ENCODE data around the gene MRC2.

Gene MRC2

DNA sequence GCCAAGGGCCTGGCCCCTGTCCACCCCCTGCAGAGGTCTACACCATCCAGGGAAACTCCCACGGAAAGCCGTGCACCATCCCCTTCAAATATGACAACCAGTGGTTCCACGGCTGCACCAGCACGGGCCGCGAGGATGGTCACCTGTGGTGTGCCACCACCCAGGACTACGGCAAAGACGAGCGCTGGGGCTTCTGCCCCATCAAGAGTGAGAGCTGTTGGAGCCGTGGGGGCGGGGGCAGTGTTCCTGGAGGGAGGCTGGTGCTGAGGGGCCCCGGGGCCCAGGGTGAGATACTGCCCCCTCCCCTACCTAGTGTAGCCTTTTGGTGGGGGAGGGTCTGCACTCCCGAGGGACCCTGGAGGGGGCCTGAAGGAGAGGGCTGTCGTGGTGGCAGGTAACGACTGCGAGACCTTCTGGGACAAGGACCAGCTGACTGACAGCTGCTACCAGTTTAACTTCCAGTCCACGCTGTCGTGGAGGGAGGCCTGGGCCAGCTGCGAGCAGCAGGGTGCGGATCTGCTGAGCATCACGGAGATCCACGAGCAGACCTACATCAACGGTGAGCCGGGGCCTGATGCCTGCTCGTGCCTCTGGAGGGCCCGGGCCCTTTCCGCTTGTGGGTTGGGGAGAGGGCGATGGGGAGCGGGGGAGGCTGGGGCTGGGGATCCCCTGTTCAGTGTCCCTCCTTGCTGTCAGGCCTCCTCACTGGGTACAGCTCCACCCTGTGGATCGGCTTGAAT, 38.8 kb downstream of the MRC2 start:
- Mint-ChIP-seq H3K4me3 (no peak overlapping the region), H3K36me3 (ENCODE audit: insufficient read depth) (no peaks in the 10 kb centered on the region), H3K27me3 (peaks cover 4 to 8% of the 10 kb centered on the region in 2 donors), H3K27ac (no peak overlapping the region), H3K9me3 (no peaks in the 10 kb centered on the region), H3K4me1 (ENCODE audit: low read depth in 2 of 2) (no peaks in the 10 kb centered on the region)
- DNase-seq (no peak), ATAC-seq (replicated peaks) (no peak)

DNA sequence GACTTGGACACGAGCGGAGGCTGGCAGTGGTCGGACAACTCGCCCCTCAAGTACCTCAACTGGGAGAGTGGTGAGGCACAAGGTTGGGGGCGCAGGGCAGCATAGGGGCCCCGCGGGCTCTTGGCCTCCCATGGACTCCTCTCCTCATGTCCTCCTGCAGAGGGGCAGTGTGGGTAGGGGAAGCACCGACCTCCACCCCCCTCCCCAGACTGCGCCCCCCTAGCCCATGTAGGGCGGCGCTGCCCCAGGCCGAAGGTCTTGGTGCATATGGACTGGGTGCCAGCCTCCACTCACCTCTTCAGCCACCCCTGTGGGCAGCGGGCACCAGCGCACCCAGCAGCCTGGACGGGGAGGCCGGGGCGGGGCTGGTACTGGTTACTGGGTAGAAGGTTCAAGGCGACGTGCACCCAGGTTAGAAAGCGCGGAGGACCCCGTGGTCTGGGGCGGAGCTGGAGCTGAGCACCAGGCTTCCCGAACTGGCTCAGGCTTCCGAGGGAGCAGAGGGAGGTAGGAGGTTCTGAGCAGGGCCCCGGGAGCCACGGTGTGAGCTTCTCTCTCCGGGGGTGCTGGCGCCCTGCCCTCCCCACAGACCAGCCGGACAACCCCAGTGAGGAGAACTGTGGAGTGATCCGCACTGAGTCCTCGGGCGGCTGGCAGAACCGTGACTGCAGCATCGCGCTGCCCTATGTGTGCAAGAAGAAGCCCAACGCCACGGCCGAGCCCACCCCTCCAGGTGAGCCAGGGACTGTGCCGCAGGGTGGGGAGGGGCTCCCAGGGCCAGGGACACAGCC, 39.5 kb downstream of the MRC2 start:
- H3K9me3 Mint-ChIP-seq = no peaks in the 10 kb centered on the region
- DNase-seq (no peak), ATAC-seq (replicated peaks) (no peak)

DNA sequence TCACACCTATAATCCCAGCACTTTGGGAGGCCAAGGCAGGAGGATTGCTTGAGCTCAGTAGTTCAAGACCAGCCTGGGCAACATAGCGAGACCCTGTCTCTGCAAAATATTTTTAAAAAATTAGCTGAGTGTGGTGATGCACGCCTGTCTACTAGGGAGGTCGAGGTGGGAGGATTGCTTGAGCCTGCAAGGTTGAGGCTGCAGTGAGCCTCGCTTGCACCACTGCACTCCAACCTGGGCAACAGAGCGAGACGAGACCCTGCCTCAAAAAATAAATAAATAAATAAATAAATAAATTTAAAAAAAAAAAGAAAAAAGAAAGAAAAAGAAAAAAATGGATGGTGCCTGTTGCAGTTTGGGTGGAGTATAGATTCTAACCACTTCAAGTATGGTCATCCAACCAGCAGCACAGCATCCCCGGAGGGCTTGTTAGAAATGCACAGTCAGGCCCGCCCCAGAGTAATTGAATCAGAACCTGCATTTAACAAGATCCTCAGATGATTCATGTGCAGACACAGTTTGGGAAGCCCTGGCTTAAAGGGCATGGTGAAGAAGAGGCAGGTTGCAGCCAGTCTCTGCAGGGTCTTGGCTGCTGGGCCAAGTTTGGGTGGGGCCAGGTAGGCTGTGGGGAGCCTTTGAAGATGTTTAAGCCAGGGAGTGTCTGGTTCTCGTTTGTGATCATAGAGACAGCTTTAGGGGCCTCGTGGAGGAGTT, 40.8 kb downstream of the MRC2 start:
- H3K27ac Mint-ChIP-seq = no peak overlapping the region
- ATAC-seq (replicated peaks) = no peak
- no peaks in the 10 kb centered on the region for H3K9me3 Mint-ChIP-seq
- H3K36me3 Mint-ChIP-seq (ENCODE audit: insufficient read depth) = no peaks in the 10 kb centered on the region
- peaks cover 4 to 5% of the 10 kb centered on the region in 2 donors for H3K27me3 Mint-ChIP-seq
- H3K4me3 Mint-ChIP-seq = no peak overlapping the region
- no peak for DNase-seq
- peaks cover 0 to 4% of the 10 kb centered on the region in 2 donors for H3K4me1 Mint-ChIP-seq (ENCODE audit: low read depth in 2 of 2)

More for the DNA sequence above, 39.5 kb downstream of the MRC2 start:
- no peak overlapping the region for H3K4me3 Mint-ChIP-seq
- peaks cover 4 to 8% of the 10 kb centered on the region in 2 donors for H3K27me3 Mint-ChIP-seq
- no peak overlapping the region for H3K27ac Mint-ChIP-seq
- no peaks in the 10 kb centered on the region for H3K4me1 Mint-ChIP-seq (ENCODE audit: low read depth in 2 of 2)
- H3K36me3 Mint-ChIP-seq (ENCODE audit: insufficient read depth) = no peaks in the 10 kb centered on the region

DNA sequence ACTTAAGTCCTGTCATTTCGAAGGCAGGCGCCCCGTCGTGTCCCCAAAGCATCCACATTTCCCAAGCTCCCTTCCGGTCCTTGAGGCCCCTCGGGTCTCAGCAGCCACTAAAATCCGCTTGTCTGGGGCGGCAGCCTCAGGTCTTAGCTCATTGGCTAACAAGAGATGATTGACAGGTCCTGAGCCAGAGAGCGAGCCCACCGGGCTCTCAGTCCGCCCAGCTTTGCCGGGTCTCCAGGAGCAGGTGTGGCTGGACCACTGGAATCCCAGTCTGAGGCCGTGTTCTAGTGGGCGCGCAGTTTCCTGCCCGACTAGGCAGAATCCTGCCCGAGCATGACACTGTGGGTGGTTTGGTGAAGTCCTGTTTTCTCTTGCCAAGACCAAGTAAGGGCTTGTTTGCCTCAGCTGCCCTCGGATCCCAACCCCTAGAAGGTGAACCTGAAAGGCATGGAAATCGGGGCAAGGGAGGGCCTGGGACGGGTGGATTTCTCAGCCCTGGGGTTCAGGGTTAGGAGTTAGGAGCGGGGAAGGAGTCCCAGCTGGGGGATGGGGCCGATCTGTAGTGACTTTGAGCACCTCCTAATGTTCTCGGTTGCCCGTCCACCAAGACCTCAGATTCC, 42.8 kb downstream of the MRC2 start:
- Mint-ChIP-seq H3K27me3 (no peaks in the 10 kb centered on the region), H3K4me3 (no peak overlapping the region), H3K36me3 (ENCODE audit: insufficient read depth) (no peaks in the 10 kb centered on the region), H3K9me3 (no peaks in the 10 kb centered on the region), H3K27ac (no peak overlapping the region), H3K4me1 (ENCODE audit: low read depth in 2 of 2) (peaks cover 0 to 4% of the 10 kb centered on the region in 2 donors)
- ATAC-seq (replicated peaks) = no peak
- no peak for DNase-seq

DNA sequence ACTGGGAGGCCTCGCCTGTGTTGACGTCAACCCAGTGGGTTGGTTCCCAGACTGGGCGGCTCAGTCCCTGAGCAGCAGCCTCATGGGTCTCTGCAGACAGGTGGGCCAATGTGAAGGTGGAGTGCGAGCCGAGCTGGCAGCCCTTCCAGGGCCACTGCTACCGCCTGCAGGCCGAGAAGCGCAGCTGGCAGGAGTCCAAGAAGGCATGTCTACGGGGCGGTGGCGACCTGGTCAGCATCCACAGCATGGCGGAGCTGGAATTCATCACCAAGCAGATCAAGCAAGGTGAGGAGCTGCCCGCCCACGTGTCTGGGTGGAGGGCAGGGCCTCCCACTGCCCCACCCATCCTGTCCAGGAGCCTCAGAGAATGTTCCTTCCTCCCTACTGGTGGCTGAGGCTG, 44.1 kb downstream of the MRC2 start:
- Mint-ChIP-seq H3K4me1 (ENCODE audit: low read depth in 2 of 2) (peaks cover 0 to 4% of the 10 kb centered on the region in 2 donors), H3K4me3 (no peak overlapping the region), H3K27me3 (no peaks in the 10 kb centered on the region), H3K36me3 (ENCODE audit: insufficient read depth) (no peaks in the 10 kb centered on the region), H3K9me3 (no peaks in the 10 kb centered on the region), H3K27ac (no peak overlapping the region)
- DNase-seq (no peak), ATAC-seq (replicated peaks) (no peak)

DNA sequence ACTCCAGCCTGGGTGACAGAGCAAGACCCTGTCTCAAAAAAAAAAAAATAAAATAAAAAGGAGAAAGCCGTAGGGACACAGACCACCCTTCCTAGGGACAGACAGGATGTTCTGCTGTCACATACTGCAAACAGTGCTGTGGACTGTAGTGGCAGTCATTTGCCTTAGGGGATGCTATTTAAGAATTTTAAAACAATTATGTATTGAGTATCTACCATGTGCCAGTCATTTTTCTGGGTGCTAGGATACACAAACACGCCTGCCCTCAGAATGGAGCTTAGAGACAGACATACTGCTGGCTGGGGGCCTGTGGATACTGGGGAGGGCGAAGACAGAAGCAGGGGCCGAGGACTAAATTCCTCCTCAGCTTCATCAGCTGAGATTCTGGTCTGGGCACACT, 45.5 kb downstream of the MRC2 start:
- H3K4me1 Mint-ChIP-seq (ENCODE audit: low read depth in 2 of 2) = peaks cover 0 to 4% of the 10 kb centered on the region in 2 donors
- no peak overlapping the region for H3K27ac Mint-ChIP-seq
- ATAC-seq (replicated peaks) (no peak), DNase-seq (no peak)
- no peaks in the 10 kb centered on the region for H3K27me3 Mint-ChIP-seq
- H3K36me3 Mint-ChIP-seq (ENCODE audit: insufficient read depth) = no peaks in the 10 kb centered on the region
- no peak overlapping the region for H3K4me3 Mint-ChIP-seq
- H3K9me3 Mint-ChIP-seq = no peaks in the 10 kb centered on the region

DNA sequence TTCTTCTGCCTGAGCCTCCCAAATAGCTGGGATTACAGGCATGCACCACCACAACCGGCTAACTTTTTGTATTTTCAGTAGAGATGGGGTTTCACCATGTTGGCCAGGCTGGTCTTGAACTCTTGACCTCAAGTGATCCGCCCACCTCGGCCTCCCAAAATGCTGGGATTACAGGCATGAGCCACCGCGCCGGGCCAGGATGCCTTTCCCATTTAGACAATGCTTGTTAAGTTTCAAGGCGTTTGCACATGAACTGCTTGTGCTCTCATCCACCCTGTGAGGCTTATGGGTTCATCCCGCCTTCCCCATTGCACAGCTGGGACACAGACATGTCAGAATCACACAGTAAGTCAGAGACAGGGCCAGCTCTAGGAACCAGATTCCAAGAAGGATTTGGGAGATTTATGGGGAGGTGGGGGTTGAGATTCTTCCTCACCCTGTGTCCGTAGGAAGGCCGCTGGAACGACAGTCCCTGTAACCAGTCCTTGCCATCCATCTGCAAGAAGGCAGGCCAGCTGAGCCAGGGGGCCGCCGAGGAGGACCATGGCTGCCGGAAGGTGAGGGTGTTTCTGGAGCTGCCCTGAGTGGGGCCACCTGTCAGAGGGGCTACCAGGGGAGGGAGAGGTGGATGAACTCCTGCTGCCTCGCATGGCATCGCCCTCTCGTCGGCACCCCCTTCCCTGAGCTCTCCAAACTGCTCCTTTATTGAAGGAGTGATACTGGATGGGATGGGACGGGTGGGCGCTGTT, 46.3 kb downstream of the MRC2 start:
- H3K27ac Mint-ChIP-seq = no peak overlapping the region
- ATAC-seq (replicated peaks) (no peak), DNase-seq (no peak)
- no peak overlapping the region for H3K4me3 Mint-ChIP-seq
- peaks cover 0 to 4% of the 10 kb centered on the region in 2 donors for H3K4me1 Mint-ChIP-seq (ENCODE audit: low read depth in 2 of 2)
- H3K36me3 Mint-ChIP-seq (ENCODE audit: insufficient read depth) = no peaks in the 10 kb centered on the region
- H3K27me3 Mint-ChIP-seq = no peaks in the 10 kb centered on the region
- no peaks in the 10 kb centered on the region for H3K9me3 Mint-ChIP-seq

DNA sequence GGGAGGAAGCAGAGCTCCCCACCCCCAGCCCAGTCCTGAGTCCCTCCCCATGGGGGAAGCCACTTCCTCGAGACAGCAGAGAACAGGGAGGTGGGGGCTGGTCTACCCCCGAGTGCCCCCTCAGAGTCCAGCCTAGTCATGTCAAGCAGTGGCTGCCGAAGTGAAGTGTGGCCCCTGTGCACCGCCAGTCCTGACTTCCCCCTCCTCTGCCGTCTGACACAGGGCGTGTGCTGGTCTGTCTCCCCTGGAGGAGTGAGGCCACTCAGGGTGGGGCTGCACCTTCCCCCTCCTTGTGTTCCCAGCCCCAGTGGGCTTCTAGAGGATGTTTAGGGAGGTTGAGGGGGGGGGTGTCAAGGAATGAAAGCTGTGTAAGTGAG, 46.9 kb downstream of the MRC2 start:
- Mint-ChIP-seq H3K4me1 (ENCODE audit: low read depth in 2 of 2) (peaks cover 0 to 4% of the 10 kb centered on the region in 2 donors), H3K27me3 (no peaks in the 10 kb centered on the region), H3K4me3 (no peak overlapping the region), H3K27ac (no peak overlapping the region), H3K9me3 (no peaks in the 10 kb centered on the region), H3K36me3 (ENCODE audit: insufficient read depth) (no peaks in the 10 kb centered on the region)
- DNase-seq (no peak), ATAC-seq (replicated peaks) (no peak)

DNA sequence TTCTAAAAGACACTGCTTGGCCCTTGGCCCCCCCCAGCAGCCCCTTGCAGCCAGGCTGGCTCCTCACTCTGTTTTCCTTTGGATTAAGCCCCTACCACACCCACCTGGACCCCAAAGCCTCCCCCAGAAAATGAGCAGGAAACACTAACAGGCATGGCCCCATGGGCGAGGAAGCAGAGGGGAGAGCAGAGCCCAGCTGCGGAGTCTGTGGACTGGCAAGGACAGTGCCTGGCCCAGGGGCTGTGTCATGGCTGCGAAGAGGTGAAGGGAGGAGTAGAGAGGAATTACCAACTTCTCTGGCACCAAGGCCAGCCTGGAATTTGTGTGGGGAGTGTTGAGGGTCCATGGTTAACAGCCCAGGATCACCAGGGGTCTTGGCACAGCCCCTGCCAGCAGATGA, 47.4 kb downstream of the MRC2 start:
- peaks cover 0 to 4% of the 10 kb centered on the region in 2 donors for H3K4me1 Mint-ChIP-seq (ENCODE audit: low read depth in 2 of 2)
- no peak for ATAC-seq (replicated peaks)
- H3K27ac Mint-ChIP-seq = no peak overlapping the region
- H3K4me3 Mint-ChIP-seq = no peak overlapping the region
- no peaks in the 10 kb centered on the region for H3K9me3 Mint-ChIP-seq
- H3K27me3 Mint-ChIP-seq = no peaks in the 10 kb centered on the region
- DNase-seq = no peak
- no peaks in the 10 kb centered on the region for H3K36me3 Mint-ChIP-seq (ENCODE audit: insufficient read depth)

DNA sequence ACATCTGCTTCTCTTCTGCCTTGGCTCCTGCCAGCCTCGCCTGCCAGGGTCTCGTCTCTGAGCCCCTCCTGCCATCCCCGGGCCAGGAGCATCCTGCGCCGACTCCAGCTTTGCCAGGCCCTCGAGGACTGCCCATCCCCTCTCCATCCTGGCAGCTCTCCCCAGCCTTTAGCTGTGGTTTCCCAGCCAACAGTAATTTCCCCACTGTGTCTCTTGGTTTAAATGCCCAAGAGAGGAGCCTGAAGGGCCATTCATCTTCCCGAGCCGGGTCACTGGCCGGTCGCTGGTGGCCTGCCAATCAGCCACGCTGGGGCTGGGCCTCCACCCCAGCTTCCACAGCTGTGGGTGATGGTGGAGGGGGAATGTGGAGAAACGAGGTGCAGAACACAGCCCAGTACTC, 47.8 kb downstream of the MRC2 start:
- Mint-ChIP-seq H3K4me3 (no peak overlapping the region), H3K36me3 (ENCODE audit: insufficient read depth) (no peaks in the 10 kb centered on the region), H3K9me3 (no peaks in the 10 kb centered on the region), H3K27me3 (no peaks in the 10 kb centered on the region), H3K4me1 (ENCODE audit: low read depth in 2 of 2) (peaks cover 0 to 4% of the 10 kb centered on the region in 2 donors), H3K27ac (no peak overlapping the region)
- DNase-seq (no peak), ATAC-seq (replicated peaks) (no peak)

DNA sequence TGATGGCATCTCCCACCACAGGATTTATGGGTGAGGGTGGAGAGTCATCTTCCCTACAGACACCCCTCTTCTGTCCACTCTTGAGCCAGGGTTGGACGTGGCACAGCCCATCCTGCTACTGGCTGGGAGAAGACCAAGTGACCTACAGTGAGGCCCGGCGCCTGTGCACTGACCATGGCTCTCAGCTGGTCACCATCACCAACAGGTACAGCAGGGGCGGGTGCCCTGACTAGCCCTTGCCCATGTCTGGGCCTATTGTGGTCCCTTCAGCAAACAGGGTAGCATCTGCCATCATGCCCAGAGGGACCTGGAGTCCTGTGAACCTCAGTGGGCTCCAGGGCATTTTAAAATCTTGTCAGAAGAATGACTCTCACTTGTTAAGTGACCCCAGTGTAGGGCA, 48.2 kb downstream of the MRC2 start:
- ATAC-seq (replicated peaks) (no peak), DNase-seq (no peak)
- Mint-ChIP-seq H3K36me3 (ENCODE audit: insufficient read depth) (no peaks in the 10 kb centered on the region), H3K4me1 (ENCODE audit: low read depth in 2 of 2) (peaks cover 0 to 4% of the 10 kb centered on the region in 2 donors), H3K27me3 (no peaks in the 10 kb centered on the region), H3K4me3 (no peak overlapping the region), H3K27ac (no peak overlapping the region), H3K9me3 (no peaks in the 10 kb centered on the region)

DNA sequence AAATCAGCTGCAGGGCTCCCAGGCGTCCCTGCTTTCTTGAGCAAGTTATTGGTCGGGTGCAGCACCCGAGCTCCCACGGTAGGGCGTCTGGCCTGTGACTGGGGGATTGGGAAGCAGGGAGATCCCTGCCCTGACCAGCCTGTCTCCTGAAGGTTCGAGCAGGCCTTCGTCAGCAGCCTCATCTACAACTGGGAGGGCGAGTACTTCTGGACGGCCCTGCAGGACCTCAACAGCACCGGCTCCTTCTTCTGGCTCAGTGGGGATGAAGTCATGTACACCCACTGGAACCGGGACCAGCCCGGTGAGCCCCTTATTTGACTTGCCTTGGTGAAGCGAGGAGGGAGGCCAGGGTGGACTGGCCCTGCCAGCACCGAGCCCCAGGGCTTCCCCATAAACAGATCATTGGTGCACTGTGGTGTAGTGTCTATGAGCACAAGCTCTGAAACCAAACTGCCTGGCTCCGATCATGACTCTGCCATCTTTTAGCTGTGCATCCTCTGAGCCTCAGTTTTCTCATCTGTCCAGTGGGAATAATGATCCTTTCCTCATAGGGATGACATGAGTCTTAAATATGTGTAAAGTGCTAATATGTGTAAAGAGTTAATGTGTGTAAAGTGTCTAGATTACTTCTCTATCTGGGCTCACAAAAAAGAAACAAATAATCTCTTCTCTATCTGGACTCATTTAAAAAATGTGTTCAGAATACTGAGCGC, 48.9 kb downstream of the MRC2 start:
- no peaks in the 10 kb centered on the region for H3K36me3 Mint-ChIP-seq (ENCODE audit: insufficient read depth)

More for the DNA sequence above, 48.9 kb downstream of the MRC2 start:
- Mint-ChIP-seq H3K9me3 (no peaks in the 10 kb centered on the region), H3K27ac (no peak overlapping the region), H3K27me3 (no peaks in the 10 kb centered on the region), H3K4me3 (no peak overlapping the region), H3K4me1 (ENCODE audit: low read depth in 2 of 2) (peaks cover 0 to 4% of the 10 kb centered on the region in 2 donors)
- no peak for ATAC-seq (replicated peaks)
- DNase-seq = no peak
